Measurements from ENCODE around the gene ERMAP.
"Not testable (repeated sequence)": the region's sequence is repeated elsewhere in the genome, so short reads cannot be mapped to it uniquely, and the experiment has no call there.

Gene ERMAP

DNA sequence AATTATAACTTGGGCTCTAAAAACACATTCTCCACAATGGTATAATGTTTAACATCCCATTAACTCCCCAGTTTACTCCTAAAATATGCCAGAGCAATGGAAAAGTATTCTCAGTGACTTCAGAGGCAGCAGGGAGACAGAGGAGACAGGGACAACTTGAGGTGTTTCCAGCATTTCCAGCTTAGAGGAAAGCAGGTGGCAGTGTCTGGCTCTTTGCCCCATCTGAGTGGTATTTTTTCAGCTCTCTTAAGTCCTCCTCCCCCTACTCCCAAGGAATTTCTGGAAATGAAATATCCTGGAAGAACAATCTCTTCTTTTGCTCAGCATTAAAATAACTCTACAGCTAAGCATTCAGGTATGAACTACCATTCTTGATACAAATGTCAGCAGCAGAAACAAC lies 10.8 kb upstream of the ERMAP start:
- in situ Hi-C loops (cut with MboI; ENCODE audit: low sequenced_read_pairs): no loop called here

DNA sequence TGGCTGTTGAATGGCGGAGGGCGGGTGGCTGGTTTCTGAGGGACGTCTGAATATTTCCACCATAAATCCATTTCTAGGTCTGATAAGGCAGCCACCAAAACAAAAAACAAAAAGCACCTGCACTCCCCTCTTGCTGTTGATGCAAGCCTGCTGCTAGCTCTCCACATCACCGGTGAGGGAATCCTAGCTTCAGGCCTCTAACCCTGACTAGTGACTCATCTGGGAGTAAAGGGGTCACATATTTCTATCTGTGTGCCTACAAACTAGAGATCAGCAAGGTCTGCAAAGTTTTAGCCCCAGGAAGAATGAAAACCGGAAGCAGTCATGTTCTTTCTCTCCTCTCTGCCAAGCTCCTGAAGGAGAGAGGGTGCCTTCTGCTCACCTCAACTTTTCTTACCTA lies 10.3 kb upstream of the ERMAP start:
- in situ Hi-C loops (cut with MboI; ENCODE audit: low sequenced_read_pairs): no loop called here

DNA sequence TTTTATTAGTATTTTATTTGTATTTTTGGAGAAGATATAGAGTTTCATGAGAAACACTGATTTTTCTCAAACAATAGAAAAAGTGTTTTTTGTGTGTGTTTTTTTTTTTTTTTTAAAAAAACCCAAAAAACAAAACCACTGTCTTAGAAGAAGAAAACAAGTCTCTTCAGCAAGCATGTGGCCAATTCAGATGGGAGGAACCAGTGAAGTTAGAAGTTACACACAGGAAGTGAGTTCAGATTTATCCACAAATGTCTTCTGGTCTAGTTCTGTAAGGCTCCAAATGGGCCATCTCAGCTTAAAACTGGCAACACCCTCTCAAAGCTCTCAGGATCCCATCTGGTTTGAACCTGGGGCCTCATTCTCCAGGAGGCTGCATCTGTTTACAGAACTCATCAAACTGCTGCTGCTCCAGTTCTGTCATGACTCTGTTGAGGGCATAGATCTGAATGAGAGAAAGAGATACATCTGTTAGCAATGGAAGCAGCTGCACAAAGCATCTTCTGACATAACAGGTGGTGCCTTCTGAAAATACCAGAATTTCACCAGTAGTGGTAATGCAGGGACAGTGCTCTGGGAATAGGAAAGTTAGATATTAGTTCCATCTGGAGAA lies 9.8 kb upstream of the ERMAP start:
- in situ Hi-C loops (cut with MboI; ENCODE audit: low sequenced_read_pairs): no loop called here

DNA sequence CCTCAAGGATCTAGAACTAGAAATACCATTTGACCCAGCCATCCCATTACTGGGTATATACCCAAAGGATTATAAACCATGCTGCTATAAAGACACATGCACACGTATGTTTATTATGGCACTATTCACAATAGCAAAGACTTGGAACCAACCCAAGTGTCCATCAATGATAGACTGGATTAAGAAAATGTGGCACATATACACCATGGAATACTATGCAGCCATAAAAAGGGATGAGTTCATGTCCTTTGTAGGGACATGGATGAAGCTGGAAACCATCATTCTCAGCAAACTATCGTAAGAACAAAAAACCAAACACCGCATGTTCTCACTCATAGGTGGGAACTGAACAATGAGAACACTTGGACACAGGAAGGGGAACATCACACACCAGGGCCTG lies 2.1 kb upstream of the ERMAP start:
- in situ Hi-C loops (cut with MboI; ENCODE audit: low sequenced_read_pairs): not testable (repeated sequence)

DNA sequence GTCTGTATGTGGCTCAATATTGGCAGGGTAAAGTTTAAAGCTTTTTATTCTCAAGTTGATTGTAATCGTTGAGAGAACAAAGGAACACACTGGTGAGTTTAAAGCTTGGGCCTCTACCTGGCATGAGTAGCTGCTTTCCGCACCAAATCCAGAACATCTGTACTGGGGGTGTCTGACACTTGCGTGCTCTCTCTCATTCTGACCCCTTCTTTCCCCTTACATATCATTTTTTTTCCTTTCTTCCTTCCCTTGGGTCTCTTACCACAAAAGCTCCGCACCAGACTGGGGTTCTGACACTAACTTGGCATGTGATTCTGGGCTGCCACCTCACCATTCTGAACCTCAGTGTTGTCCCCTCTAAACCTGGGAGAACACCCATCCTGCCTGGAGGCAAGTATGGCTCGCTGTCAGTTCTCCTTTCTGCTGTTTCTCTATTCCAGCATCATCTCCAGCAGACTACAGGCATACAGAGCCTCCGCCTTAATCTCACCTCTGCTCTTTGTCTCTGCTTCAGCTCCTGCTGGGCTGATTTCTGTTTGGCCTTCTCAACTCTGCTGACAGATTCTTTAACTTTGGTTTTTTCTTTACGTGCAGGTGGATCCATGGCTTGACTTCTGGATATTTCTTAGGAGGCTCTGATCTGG lies 859 bp upstream of the ERMAP start:
- in situ Hi-C loops (cut with MboI; ENCODE audit: low sequenced_read_pairs): no loop called here

DNA sequence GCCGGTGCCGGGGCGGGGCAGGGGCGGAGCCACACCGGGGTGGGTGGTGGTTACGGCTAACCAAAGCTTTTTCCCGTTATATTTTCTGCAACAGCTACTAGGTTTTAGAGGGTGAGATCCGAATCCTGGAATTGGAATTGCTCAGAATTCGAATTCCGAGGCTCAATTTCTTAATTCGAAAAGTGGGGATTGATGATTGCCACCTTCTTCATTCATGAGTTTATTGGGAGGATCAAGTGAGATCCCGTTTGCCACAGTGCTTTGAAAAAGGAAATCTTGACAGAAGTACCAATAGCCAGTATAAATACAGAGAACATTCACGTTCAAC lies 482 bp downstream of the ERMAP start:
- in situ Hi-C loops (cut with MboI; ENCODE audit: low sequenced_read_pairs): no loop called here

DNA sequence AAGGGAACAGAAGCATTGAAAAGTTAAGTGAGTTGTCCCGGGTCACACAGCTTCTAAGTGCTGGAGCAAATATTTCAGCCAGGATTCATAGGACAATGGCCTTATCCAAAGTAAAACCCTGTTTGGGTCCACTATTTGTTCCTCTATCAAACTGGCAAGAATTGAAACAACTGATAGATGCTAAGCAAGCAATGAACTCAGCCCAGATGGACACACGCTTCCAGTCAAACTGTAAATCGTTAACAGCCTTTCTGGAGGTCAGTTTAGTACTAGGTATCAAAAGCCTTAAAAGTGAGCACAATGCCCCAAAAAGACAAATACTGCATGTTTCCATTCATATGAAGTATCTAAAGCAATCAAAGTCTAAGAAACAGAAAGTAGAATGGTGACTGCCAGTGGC lies 1.1 kb downstream of the ERMAP start:
- in situ Hi-C loops (cut with MboI; ENCODE audit: low sequenced_read_pairs): no loop called here

DNA sequence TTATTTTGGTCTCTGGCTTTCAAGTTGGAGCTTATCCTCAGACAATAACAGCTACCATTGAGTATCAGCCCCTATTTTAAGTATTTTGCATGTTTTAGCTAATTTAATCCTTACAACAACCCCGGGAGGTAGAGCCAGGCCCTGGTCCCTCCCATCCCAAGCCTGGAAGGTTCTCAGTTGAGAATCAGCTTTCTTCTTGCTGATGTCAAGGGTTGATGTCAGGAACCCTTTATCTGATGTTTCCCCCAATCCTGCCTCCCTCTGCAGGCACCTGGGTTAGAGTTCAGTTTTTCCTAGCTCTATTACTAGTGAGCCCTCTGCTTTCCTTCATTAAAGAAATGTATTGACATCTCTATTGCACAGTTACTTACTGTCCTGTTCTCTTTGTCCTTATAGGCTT lies 3.9 kb downstream of the ERMAP start:
- in situ Hi-C loops (cut with MboI; ENCODE audit: low sequenced_read_pairs): no loop called here

DNA sequence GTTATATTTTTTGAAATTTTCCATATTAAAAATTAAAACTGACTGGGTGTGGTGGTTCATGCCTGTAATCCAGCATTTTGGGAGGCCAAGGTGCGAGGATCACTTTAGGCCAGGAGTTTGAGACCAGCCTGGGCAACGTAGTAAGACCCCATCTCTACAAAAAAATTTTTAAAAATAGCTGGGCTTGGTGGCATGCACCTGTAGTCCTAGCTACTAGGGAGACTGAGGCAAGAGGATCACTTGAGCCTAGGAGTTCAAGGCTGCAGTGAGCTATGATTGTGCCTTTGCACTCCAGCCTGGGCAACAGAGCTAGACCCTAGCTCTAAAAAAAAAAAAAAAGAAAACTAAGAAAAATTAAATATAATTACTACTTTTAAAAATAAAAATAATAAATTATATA lies 4.8 kb downstream of the ERMAP start:
- in situ Hi-C loops (cut with MboI; ENCODE audit: low sequenced_read_pairs): no loop called here

DNA sequence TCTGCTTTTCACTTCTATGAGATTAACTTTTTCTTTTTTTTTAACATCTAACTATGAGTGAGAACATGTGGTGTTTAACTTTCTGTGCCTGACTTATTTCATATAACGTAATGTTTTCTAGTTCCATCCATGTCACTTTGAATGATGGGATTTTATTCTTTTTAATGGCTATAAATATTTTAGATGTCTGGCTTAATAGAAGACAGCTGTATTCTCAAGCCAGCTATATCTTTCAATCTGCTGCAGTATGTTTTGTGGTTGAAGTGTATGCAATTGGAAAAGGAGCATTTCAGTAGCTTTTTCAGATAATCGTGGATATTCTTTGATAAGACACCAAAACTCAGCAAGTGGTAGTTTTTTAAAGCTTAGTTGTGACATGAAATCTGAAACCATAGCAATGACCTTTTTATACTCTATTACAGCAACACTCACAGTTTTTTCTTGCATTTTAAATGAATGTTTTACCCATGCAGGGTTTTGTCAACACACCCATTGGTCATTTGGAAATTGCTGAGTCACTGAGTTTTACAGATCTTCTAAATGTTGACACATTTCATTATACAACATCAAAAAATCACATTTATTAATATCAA lies 6.0 kb downstream of the ERMAP start:
- in situ Hi-C loops (cut with MboI; ENCODE audit: low sequenced_read_pairs): no loop called here

DNA sequence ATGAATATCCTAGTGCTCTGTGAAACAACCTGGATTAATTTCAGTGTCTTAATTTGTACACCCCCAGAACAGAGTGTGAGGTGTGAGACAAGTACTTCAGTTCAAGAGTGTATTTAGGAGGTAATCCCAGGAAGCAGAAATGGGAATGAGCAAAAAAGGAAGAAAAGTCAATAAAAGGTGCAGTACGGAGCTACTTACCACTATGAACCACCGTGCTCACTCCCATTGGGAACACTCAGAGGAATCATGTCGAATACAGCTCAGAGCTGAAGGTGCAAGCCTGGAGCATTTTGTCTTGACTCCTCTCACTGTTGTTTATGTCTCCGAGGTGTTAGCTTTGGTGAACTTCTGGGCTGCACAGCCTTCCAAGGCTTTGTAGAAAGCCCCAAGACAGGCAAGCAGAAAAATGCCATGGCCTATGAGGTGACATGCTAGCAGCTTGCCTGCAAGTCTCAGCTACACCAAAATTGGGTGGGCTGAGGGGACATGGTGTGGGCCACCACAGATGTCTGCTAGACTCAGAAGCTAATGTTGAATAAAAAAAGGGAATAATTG lies 7.6 kb downstream of the ERMAP start:
- in situ Hi-C loops (cut with MboI; ENCODE audit: low sequenced_read_pairs): no loop called here

DNA sequence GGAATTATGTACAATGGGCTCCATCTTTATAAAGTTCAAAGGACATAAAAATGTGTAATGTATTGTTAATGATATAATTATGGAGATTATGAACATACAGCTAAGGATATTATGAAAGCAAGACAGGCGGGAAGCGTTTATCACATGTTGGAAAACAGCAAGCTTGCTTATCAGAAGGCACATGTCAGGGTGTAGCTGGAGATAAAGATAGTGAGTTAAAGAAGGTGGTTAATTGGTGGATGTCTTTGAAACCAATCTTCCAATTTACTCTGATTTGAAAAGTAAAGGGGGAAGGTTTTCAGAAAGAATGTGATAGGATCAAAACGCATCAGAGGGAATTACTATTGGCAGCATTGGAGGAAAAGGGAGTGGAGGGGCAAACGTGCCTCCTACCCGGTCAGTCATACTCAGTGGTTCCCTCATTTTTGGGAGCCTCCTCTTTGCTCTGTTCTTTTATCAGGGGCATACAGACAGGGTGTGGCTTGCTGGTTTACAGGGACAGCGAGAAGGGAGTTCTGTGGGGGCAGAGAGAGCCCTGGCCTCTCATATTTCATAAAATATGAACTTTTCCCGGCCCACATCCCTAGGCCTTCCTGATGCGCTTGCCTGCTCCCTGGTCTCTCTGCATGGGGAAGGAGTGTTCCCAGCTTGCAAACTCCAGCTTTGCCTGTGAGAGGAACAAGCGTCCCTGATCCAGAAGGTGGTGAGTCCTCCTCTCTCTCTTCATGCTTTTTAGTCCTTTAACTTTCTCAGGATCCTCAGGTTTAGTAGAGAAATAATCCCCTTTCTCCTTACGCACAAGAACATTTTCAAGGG lies 8.3 kb downstream of the ERMAP start:
- in situ Hi-C loops (cut with MboI; ENCODE audit: low sequenced_read_pairs): no loop called here

DNA sequence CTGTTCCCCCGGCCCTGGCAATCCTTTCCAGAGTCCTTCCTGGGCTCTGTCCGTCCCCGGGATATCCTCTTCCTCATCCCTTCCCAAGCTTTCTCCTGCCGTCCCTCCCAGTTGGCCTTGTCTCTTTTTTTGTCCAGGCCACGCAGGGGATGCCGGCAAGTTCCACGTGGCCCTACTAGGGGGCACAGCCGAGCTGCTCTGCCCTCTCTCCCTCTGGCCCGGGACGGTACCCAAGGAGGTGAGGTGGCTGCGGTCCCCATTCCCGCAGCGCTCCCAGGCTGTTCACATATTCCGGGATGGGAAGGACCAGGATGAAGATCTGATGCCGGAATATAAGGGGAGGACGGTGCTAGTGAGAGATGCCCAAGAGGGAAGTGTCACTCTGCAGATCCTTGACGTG lies 13.7 kb downstream of the ERMAP start:
- in situ Hi-C loops (cut with MboI; ENCODE audit: low sequenced_read_pairs): no loop called here

DNA sequence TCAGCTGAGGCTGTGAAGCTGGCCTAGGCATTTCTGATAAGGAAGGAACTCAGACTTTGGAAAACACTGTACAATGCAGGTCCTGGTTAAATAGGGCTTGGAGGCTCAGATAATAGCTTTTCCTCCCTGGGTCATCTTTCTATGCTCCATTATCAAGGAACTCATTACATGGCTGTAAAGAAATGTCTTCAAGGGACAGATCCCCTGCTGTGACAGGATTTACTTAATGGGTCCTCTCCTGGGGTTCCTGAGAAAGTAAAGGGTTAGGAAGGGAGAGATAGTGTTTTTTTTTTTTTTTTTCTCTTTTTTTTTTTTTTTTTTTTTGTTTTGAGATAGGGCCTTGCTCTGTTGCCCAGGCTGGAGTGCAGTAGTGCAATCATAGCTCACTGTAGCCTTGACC lies 14.4 kb downstream of the ERMAP start:
- in situ Hi-C loops (cut with MboI; ENCODE audit: low sequenced_read_pairs): no loop called here

DNA sequence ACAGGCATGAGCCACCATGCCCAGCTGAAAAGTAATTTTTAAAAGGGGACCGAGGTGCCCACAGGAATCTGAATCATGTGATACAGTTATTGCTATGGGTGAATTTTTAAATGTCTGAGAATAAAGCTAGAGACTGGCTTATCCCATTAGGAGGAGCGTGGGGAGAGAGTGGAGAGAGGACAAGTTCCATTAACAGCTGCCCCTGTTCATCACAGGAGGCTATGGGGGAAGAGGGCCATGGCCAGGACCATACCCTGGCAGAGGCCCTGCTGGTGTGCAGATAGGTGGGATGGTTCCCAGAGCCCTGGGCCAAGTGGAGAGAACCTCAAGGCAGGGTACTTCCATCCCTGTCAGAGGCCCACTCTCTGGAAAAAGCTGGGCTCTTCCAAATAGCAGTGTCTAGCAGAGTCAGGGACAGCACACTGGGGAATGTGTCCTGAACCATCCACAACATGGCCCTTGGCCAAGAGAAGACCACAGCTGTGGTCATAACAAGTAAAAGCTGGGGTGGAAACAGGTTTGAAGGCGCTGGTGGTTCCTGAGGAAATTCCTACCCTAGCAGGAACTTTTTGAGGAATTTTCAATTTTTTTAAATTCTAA lies 15.8 kb downstream of the ERMAP start:
- in situ Hi-C loops (cut with MboI; ENCODE audit: low sequenced_read_pairs): no loop called here

DNA sequence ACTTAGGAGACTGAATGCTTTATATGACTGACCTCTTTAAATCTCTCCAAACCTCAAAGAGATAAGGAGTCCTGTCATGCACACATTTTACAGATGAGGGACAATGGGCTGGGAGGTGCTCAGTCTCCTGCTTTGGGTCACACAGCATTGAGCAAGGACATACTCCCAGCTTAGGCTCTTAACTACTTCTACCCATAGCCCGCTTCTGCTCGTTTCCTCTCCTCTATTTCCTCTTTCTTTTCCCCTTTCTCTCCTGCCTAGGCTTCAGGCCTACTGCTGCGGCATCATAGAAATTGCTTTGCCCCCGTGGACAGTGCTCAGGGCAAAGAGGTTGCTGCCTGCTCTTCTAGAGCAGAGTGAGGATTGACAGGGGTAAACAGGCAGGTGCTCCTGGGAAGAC lies 17.1 kb downstream of the ERMAP start:
- in situ Hi-C loops (cut with MboI; ENCODE audit: low sequenced_read_pairs): no loop called here

DNA sequence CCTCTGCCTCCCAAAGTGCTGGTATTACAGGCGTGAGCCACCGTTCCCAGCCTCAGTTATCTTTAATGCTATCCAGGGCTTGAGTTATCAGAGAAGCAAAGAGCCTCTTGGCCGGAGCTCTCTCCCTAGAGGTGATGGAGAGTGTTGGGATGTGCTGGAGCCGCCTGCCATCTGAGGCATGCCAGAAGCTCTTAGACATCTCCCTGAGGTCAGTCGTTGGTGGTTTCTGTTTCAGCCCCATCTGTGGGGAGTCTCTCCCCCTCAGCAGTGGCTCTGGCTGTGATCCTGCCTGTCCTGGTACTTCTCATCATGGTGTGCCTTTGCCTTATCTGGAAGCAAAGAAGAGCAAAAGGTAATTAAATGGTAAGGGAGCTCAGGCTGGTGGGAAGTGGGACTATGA lies 17.9 kb downstream of the ERMAP start:
- in situ Hi-C loops (cut with MboI; ENCODE audit: low sequenced_read_pairs): no loop called here

DNA sequence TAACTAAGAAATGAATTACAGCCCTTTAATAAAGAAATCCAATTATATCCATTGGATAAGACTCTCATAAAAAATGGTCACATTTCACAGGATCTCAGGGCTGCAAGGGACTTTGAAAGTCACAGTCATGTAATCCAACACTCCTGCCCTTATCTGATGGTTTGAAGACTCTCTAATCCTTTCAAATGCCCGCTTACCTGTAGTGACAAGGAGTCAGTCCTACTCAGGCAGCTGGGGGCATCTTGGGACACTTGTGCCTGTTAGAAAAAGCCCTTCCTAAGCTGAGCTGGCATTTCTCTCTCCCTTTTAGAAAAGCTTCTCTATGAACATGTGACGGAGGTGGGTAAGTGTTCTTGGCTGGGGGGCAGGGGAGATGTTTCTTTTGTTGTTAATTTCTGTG lies 18.5 kb downstream of the ERMAP start:
- in situ Hi-C loops (cut with MboI; ENCODE audit: low sequenced_read_pairs): no loop called here

DNA sequence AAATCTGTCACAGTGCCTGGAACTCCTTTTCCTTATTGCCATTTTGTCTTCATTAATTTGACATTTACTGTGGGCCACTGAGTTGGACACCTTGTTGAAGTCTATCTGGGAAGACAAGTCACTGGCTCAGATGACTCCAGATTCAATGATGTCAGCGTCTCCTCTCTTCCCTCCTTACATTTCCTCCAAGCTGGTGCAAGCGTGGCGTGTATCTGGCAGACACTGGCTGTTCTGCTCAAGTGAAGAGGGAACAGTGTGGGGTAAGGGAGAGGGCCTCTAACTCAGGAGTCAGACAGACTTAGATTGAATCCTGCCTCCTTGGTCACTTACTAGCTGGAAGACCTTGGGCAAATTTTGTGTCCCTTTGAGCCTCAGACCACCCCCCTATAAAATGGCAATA lies 20.8 kb downstream of the ERMAP start:
- in situ Hi-C loops (cut with MboI; ENCODE audit: low sequenced_read_pairs): no loop called here

DNA sequence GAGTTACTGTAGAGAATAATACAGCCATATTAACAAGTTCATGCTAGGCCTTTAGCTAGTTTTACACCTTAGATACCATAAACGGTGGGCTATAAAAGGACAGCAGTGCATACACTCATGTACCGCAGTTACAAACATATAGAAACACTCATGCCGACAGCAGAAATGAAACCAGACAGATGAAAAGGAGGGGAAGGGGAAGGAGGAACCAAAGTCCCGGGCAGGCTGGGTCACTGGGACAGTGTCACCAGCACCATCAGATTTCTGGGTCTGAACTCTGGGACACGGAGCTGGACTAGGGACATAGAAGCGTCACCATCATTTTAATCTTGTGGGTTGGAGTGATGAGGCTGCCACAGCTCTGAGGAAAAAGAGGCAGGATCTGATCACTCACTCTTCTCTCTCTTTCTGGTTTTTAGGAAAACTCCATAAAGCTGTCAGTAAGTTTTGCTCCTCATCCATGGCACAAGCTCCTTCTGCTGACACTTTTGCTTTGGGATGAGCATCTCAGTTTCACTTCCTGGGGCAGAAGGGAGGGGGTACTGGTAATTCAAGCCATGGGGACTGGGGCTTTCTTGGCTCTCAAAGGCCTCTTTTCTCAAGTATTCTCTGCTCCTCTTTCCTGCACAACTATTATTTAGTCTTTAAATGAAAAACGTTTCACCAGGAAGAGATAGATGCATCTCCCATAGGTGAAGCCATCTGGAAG lies 21.7 kb downstream of the ERMAP start:
- in situ Hi-C loops (cut with MboI; ENCODE audit: low sequenced_read_pairs): no loop called here

DNA sequence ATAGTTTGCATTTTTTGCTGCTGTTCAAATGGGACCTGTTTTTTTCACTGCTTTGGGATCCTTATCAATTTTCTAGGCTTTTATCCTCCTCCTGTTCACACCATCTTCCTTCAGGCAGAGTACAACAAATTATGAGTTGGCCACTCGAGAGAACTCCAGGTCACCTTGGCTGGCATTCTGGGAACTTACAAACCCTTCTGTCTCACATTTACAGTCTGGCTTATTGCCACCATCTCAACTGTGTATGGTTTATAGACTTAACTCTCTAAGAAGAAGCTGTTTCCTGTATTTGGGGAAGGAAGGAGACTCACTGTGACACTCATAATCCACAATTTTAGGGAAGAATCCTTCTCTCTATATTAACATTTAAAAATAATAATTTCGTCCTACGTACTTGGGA lies 24.1 kb downstream of the ERMAP start:
- in situ Hi-C loops (cut with MboI; ENCODE audit: low sequenced_read_pairs): no loop called here
